Fibroblast of peridontal ligament (primary cell): ENCODE measurements around the gene SCLY.

ENCODE experiments used
- DNase-seq: peaks from one replicate; pipeline ENCODE4 v3.0.0-alpha.2; 2010; ENCODE audit errors: extremely low read depth

SCLY gene

GRCh38 chr2:238097988-238098871 lies 37.4 kb downstream of the SCLY start:
- peak; percentile 48 for DNase-seq

- DNase-seq = peak; percentile 62
Observed at GRCh38 chr2:238098901-238099713, 38.3 kb downstream of the SCLY start.

- DNase-seq = no peak
Observed at GRCh38 chr2:238099714-238100048, 38.9 kb downstream of the SCLY start.

- DNase-seq = no peak
Observed at GRCh38 chr2:238100049-238100820, 39.4 kb downstream of the SCLY start, which contains the start of gene ESPNL. Gene ESPNL (plus strand): TSS chr2:238100340. CDS start chr2:238100420, 80 bp downstream.

GRCh38 chr2:238100821-238101771 lies 40.3 kb downstream of the SCLY start:
- DNase-seq = no peak

- no peak for DNase-seq
Observed at GRCh38 chr2:238101891-238102841, 41.4 kb downstream of the SCLY start.

GRCh38 chr2:238102865-238103264 lies 42.1 kb downstream of the SCLY start:
- DNase-seq = no peak

GRCh38 chr2:238103465-238104225 lies 42.8 kb downstream of the SCLY start:
- no peak for DNase-seq

- no peak for DNase-seq
Observed at GRCh38 chr2:238104226-238104690, 43.5 kb downstream of the SCLY start.

- DNase-seq = no peak
Observed at GRCh38 chr2:238104691-238105371, 44.0 kb downstream of the SCLY start.

GRCh38 chr2:238105506-238106338 lies 44.9 kb downstream of the SCLY start:
- no peak for DNase-seq

- no peak for DNase-seq
Observed at GRCh38 chr2:238106339-238106697, 45.5 kb downstream of the SCLY start.

GRCh38 chr2:238106698-238107524 lies 46.1 kb downstream of the SCLY start:
- DNase-seq = no peak

GRCh38 chr2:238107525-238108422 lies 47.0 kb downstream of the SCLY start:
- DNase-seq = no peak

GRCh38 chr2:238108423-238109183 lies 47.8 kb downstream of the SCLY start:
- DNase-seq = no peak
